HepG2 (cell line): ENCODE data around the gene PPP1R27. TPM values are rescaled to one million over a fixed set of nuclear protein-coding genes. Genes with fewer than 3 reads are reported as not detected.

Experiments
- DZIP1 ChIP-seq: sonication (generic); formaldehyde crosslinking; IDR thresholded peaks from 2 replicates; pipeline ENCODE4 v1.5.0; 2020; ENCODE audit warnings: mild to moderate bottlenecking, missing genetic modification reagents
- FIP1L1 ChIP-seq: fragments of 200-400 bp; formaldehyde crosslinking; IDR thresholded peaks from 2 replicates; pipeline ENCODE4 v1.6.1; 2018; ENCODE audit warnings: low read depth, mild to moderate bottlenecking, low read length, moderate library complexity, borderline replicate concordance; ENCODE audit not compliant: insufficient read depth
- HIVEP1 ChIP-seq: sonication (generic); formaldehyde crosslinking; IDR thresholded peaks from 2 replicates; pipeline ENCODE4 v1.4.0; 2020; ENCODE audit warnings: mild to moderate bottlenecking, missing genetic modification reagents
- HNRNPH1 ChIP-seq: fragments of 200-400 bp; formaldehyde crosslinking; optimal IDR thresholded peaks from 2 replicates; pipeline ENCODE3; 2017; ENCODE audit warnings: mild to moderate bottlenecking, low read depth, low read length
- KAT8 ChIP-seq: IDR thresholded peaks from 2 replicates; pipeline ENCODE4 v1.6.1; 2016; ENCODE audit warnings: missing genetic modification reagents, missing compliant biosample characterization
- MED13 ChIP-seq: sonication (generic); formaldehyde crosslinking; IDR thresholded peaks from 2 replicates; pipeline ENCODE4 v1.5.0; 2020; ENCODE audit warnings: missing genetic modification reagents
- MEF2D ChIP-seq: sonication (generic); formaldehyde crosslinking; IDR thresholded peaks from 2 replicates; pipeline ENCODE4 v1.5.1; 2020; ENCODE audit warnings: mild to moderate bottlenecking, missing genetic modification reagents
- NR1H2 ChIP-seq: sonication (generic); formaldehyde crosslinking; IDR thresholded peaks from 2 replicates; pipeline ENCODE4 v1.8.1; 2022; ENCODE audit warnings: low read depth, missing genetic modification reagents, borderline replicate concordance
- NRL ChIP-seq: sonication (generic); formaldehyde crosslinking; IDR thresholded peaks from 2 replicates; pipeline ENCODE4 v1.5.0; 2020; ENCODE audit warnings: missing genetic modification reagents, mild to moderate bottlenecking, moderate library complexity, borderline replicate concordance
- PCBP1 ChIP-seq: fragments of 200-400 bp; formaldehyde crosslinking; IDR thresholded peaks from 2 replicates; pipeline ENCODE4 v1.6.1; 2017; ENCODE audit warnings: mild to moderate bottlenecking, low read depth, low read length, borderline replicate concordance
- POGZ ChIP-seq: sonication (generic); formaldehyde crosslinking; IDR thresholded peaks from 2 replicates; pipeline ENCODE4 v1.4.0; 2020; ENCODE audit warnings: mild to moderate bottlenecking, missing genetic modification reagents
- RBM22 ChIP-seq: fragments of 200-400 bp; formaldehyde crosslinking; optimal IDR thresholded peaks from 2 replicates; pipeline ENCODE3; 2017; ENCODE audit warnings: mild to moderate bottlenecking, low read length, moderate library complexity
- ZFP36L1 ChIP-seq: sonication (generic); formaldehyde crosslinking; IDR thresholded peaks from 2 replicates; pipeline ENCODE4 v1.8.0; 2022; ENCODE audit warnings: mild to moderate bottlenecking, missing genetic modification reagents, moderate library complexity
- ZHX1 ChIP-seq: sonication (generic); formaldehyde crosslinking; IDR thresholded peaks from 2 replicates; pipeline ENCODE4 v1.8.1; 2022; ENCODE audit warnings: low read depth, mild to moderate bottlenecking, missing genetic modification reagents
- ZNF274 ChIP-seq: sonication (generic); formaldehyde crosslinking; IDR thresholded peaks from 2 replicates; pipeline ENCODE4 v1.5.1; 2020; ENCODE audit warnings: mild to moderate bottlenecking, missing genetic modification reagents
- ZNF460 ChIP-seq: sonication (generic); formaldehyde crosslinking; IDR thresholded peaks from 2 replicates; pipeline ENCODE4 v1.5.1; 2020; ENCODE audit warnings: missing genetic modification reagents, mild to moderate bottlenecking, borderline replicate concordance
- ZNF530 ChIP-seq: sonication (generic); formaldehyde crosslinking; IDR thresholded peaks from 2 replicates; pipeline ENCODE4 v1.5.0; 2020; ENCODE audit warnings: low read depth, mild to moderate bottlenecking, missing genetic modification reagents
- ZNF670 ChIP-seq: sonication (generic); formaldehyde crosslinking; IDR thresholded peaks from 2 replicates; pipeline ENCODE4 v1.8.0; 2022; ENCODE audit warnings: mild to moderate bottlenecking, missing genetic modification reagents, borderline replicate concordance
- ZSCAN21 ChIP-seq: sonication (generic); formaldehyde crosslinking; IDR thresholded peaks from 2 replicates; pipeline ENCODE4 v1.8.0; 2022; ENCODE audit warnings: mild to moderate bottlenecking, missing genetic modification reagents, moderate library complexity, borderline replicate concordance
- polyA plus RNA-seq, 8 experiments: library from polyadenylated mRNA; depleted of rRNA in 3 of 8; stranded (reverse) in 7 of 8; unstranded in 1 of 8; fragments of >200 nt; fragmentation: Illumina TruSeq in 4 of 8; extraction: Trizol in 4 of 8; gene quantifications; 2 replicates each; pipeline versions ENCODE4 v1.2.1 to v1.2.3, GENCODE V29; 2011 to 2016; ENCODE audit warnings: low read depth in 4 of 8, missing spikeins in 1 of 8, mixed read lengths in 1 of 8; ENCODE audit not compliant: insufficient read depth in 1 of 8
- total RNA-seq, 5 experiments: library from RNA; depleted of rRNA; stranded (reverse); fragments of >200 nt; fragmentation: Illumina TruSeq; extraction: Trizol; gene quantifications; 2 replicates each; pipeline ENCODE4 v1.2.3, GENCODE V29; 2016; ENCODE audit warnings: low read depth in 1 of 5

PPP1R27 gene
- total and polyA plus RNA-seq, 2 of the 13 experiments (the other 11 are each of a cell fraction or from before 2014, with no cell fraction given): 0.17 to 1.00 TPM

- TF ChIP-seq ZNF460: peak; percentile 16; the same call in 1 of the 2 replicates
- no peak for TF ChIP-seq ZNF274 (CRISPR knock-in tag)
- TF ChIP-seq NR1H2 (CRISPR knock-in tag): 0 out of 2 replicates have a peak, but pooled peaks have one; percentile 16
- TF ChIP-seq POGZ (CRISPR knock-in tag): no peak
- TF ChIP-seq HNRNPH1: peak; percentile 29
- TF ChIP-seq DZIP1 (CRISPR knock-in tag): 0 out of 2 replicates have a peak, but pooled peaks have one; percentile 61
- TF ChIP-seq NRL (CRISPR knock-in tag): peak; percentile 54; the same call in 1 of the 2 replicates
- TF ChIP-seq ZNF670: 0 out of 2 replicates have a peak, but pooled peaks have one; percentile 9
- TF ChIP-seq PCBP1: peak; percentile 86; the same call in 1 of the 2 replicates
- no peak for TF ChIP-seq MEF2D (CRISPR knock-in tag)
- TF ChIP-seq ZFP36L1: peak; percentile 71; the same call in 1 of the 2 replicates
- TF ChIP-seq MED13 (CRISPR knock-in tag): peak; percentile 7; the same call in 1 of the 2 replicates
- 0 out of 2 replicates have a peak, but pooled peaks have one; percentile 33 for TF ChIP-seq FIP1L1
- TF ChIP-seq ZSCAN21: peak; percentile 18; the same call in 1 of the 2 replicates
- no peak for TF ChIP-seq HIVEP1 (CRISPR knock-in tag)
- TF ChIP-seq ZHX1 (CRISPR knock-in tag): peak; percentile 58; the same call in 1 of the 2 replicates
- TF ChIP-seq RBM22: peak; percentile 85
- 0 out of 2 replicates have a peak, but pooled peaks have one; percentile 22 for TF ChIP-seq ZNF530 (CRISPR knock-in tag)
- peak; percentile 4; the same call in 1 of the 2 replicates for TF ChIP-seq KAT8
These were observed 33.9 kb upstream of the PPP1R27 start (continued) for GRCh38 chr17:81868674-81869220.
